HG03442 (cell line): Measurements from ENCODE around the gene C1orf226.

Experiments used
- ATAC-seq: cut with Tn5 transposase; IDR thresholded peaks from one replicate; pipeline ENCODE4 v1.9.1; 2021; ENCODE audit warnings: mild to moderate bottlenecking, moderate library complexity; ENCODE audit not compliant: unreplicated experiment

C1orf226 gene

GRCh38 chr1:162365284-162366020, 16.1 kb upstream of the C1orf226 start:
- ATAC-seq: no peak

GRCh38 chr1:162366149-162366548, 15.4 kb upstream of the C1orf226 start:
- no peak for ATAC-seq

- no peak for ATAC-seq
Observed at GRCh38 chr1:162366671-162367070, 14.9 kb upstream of the C1orf226 start.

- ATAC-seq: no peak
Observed at GRCh38 chr1:162367073-162367472, 14.5 kb upstream of the C1orf226 start.

GRCh38 chr1:162367772-162368171, 13.8 kb upstream of the C1orf226 start:
- no peak for ATAC-seq

GRCh38 chr1:162368451-162368850, 13.1 kb upstream of the C1orf226 start:
- no peak for ATAC-seq

- no peak for ATAC-seq
Observed at GRCh38 chr1:162369571-162369970, 12.0 kb upstream of the C1orf226 start.

- no peak for ATAC-seq
Observed at GRCh38 chr1:162370161-162370560, 11.4 kb upstream of the C1orf226 start.

- ATAC-seq: no peak
Observed at GRCh38 chr1:162370721-162371120, 10.8 kb upstream of the C1orf226 start.

- no peak for ATAC-seq
Observed at GRCh38 chr1:162371611-162372010, 9.9 kb upstream of the C1orf226 start.

- ATAC-seq: no peak
Observed at GRCh38 chr1:162372159-162373071, 9.1 kb upstream of the C1orf226 start.

- no peak for ATAC-seq
Observed at GRCh38 chr1:162373072-162373427, 8.5 kb upstream of the C1orf226 start.

- ATAC-seq: no peak
Observed at GRCh38 chr1:162373541-162374260, 7.8 kb upstream of the C1orf226 start.

GRCh38 chr1:162374406-162374805, 7.1 kb upstream of the C1orf226 start:
- no peak for ATAC-seq

GRCh38 chr1:162375463-162375862, 6.1 kb upstream of the C1orf226 start:
- no peak for ATAC-seq

GRCh38 chr1:162376691-162377090, 4.8 kb upstream of the C1orf226 start, which contains the start of gene SPATA46:
Gene SPATA46 (minus strand): TSS chr1:162376854. CDS start chr1:162376790, 64 bp downstream.
- ATAC-seq: no peak

- ATAC-seq: no peak
Observed at GRCh38 chr1:162380061-162380846, 1.3 kb upstream of the C1orf226 start.

GRCh38 chr1:162381941-162382750, 618 bp downstream of the C1orf226 start:
- ATAC-seq: no peak

- ATAC-seq: no peak
Observed at GRCh38 chr1:162383091-162383490, 1.6 kb downstream of the C1orf226 start.

- no peak for ATAC-seq
Observed at GRCh38 chr1:162383516-162383915, 2.0 kb downstream of the C1orf226 start.
